SJCRH30 (cell line): ENCODE data around the gene WDPCP. TPM values are rescaled to one million over a fixed set of nuclear protein-coding genes. Genes with fewer than 3 reads are reported as not detected.
"Not testable (repeated sequence)": the region's sequence is repeated elsewhere in the genome, so short reads cannot be mapped to it uniquely, and the experiment has no call there.

Experiments used
- DNase-seq, 2 experiments: peaks; one replicate each; pipeline ENCODE4 v3.0.0-alpha.2; 2015 to 2020
- H3K27ac ChIP-seq: fragments of 250-450 bp; sonication (Bioruptor Pico); 2 replicates; pipeline ENCODE4 v1.5.1; 2020; ENCODE audit warnings: mild to moderate bottlenecking, moderate library complexity
- H3K27me3 ChIP-seq: fragments of 250-450 bp; sonication (Bioruptor Pico); 2 replicates; pipeline ENCODE4 v1.5.1; 2020; ENCODE audit warnings: mild to moderate bottlenecking, moderate library complexity
- H3K36me3 ChIP-seq: fragments of 250-450 bp; sonication (Bioruptor Pico); 2 replicates; pipeline ENCODE4 v1.5.1; 2020; ENCODE audit warnings: mild to moderate bottlenecking, moderate library complexity
- H3K4me1 ChIP-seq: fragments of 250-450 bp; sonication (Bioruptor Pico); 2 replicates; pipeline ENCODE4 v1.5.1; 2020; ENCODE audit warnings: mild to moderate bottlenecking, moderate library complexity
- H3K4me3 ChIP-seq: fragments of 250-450 bp; sonication (Bioruptor Pico); 2 replicates; pipeline ENCODE4 v1.5.1; 2020; ENCODE audit warnings: mild to moderate bottlenecking, moderate library complexity
- H3K9me3 ChIP-seq: fragments of 250-450 bp; sonication (Bioruptor Pico); replicated peaks from 2 replicates; pipeline ENCODE4 v1.5.1; 2020; ENCODE audit warnings: mild to moderate bottlenecking, moderate library complexity
- total RNA-seq: library from RNA; depleted of rRNA; stranded (reverse); fragments of >200 nt; shearing (Covaris generic); gene quantifications from 2 replicates; pipeline ENCODE4 v1.2.3, GENCODE V29; 2014

WDPCP gene
- total RNA-seq, 1 experiment from 2014 or later = 14.7 TPM

- Histone ChIP-seq H3K4me1 (no peaks in the 10 kb centered on the region), H3K27me3 (no peaks in the 10 kb centered on the region), H3K9me3 (no peaks in the 10 kb centered on the region; the same call in 1 of the 2 replicates)
These were observed 219.1 kb downstream of the WDPCP start for GRCh38 chr2:63369146-63369545.

GRCh38 chr2:63364866-63365265, 223.4 kb downstream of the WDPCP start:
- H3K27ac ChIP-seq = no peak overlapping the region

More at GRCh38 chr2:63369146-63369545, 219.1 kb downstream of the WDPCP start:
- Histone ChIP-seq H3K4me3 (no peak overlapping the region), H3K36me3 (0 out of 2 replicates have a peak, but pooled peaks cover 3% of the 10 kb centered on the region), H3K27ac (no peak overlapping the region)
- DNase-seq = no peak

GRCh38 chr2:63357722-63358121, 230.6 kb downstream of the WDPCP start:
- not testable (repeated sequence) for H3K9me3 ChIP-seq, H3K27ac ChIP-seq

More at GRCh38 chr2:63364866-63365265, 223.4 kb downstream of the WDPCP start:
- Histone ChIP-seq H3K36me3 (no peaks in the 10 kb centered on the region), H3K4me1 (no peaks in the 10 kb centered on the region), H3K4me3 (no peak overlapping the region), H3K9me3 (no peaks in the 10 kb centered on the region), H3K27me3 (no peaks in the 10 kb centered on the region)
- DNase-seq = peak in 1 of 2 experiments; percentile 16

GRCh38 chr2:63347361-63347760, 240.9 kb downstream of the WDPCP start:
- H3K4me3 ChIP-seq = no peak overlapping the region
- H3K36me3 ChIP-seq = no peaks in the 10 kb centered on the region
- no peaks in the 10 kb centered on the region for H3K27me3 ChIP-seq
- DNase-seq = no peak
- H3K27ac ChIP-seq = no peak overlapping the region
- no peaks in the 10 kb centered on the region for H3K4me1 ChIP-seq
- no peaks in the 10 kb centered on the region; the same call in 1 of the 2 replicates for H3K9me3 ChIP-seq

More at GRCh38 chr2:63357722-63358121, 230.6 kb downstream of the WDPCP start:
- H3K36me3 ChIP-seq, DNase-seq, H3K4me3 ChIP-seq, H3K27me3 ChIP-seq, H3K4me1 ChIP-seq: not testable (repeated sequence)

GRCh38 chr2:63346411-63346810, 241.9 kb downstream of the WDPCP start:
- DNase-seq = no peak
- Histone ChIP-seq H3K9me3 (no peaks in the 10 kb centered on the region; the same call in 1 of the 2 replicates), H3K4me3 (no peak overlapping the region), H3K27ac (no peak overlapping the region), H3K4me1 (no peaks in the 10 kb centered on the region), H3K27me3 (no peaks in the 10 kb centered on the region), H3K36me3 (no peaks in the 10 kb centered on the region)

- no peaks in the 10 kb centered on the region for H3K36me3 ChIP-seq
- no peak for DNase-seq
- H3K27ac ChIP-seq = no peak overlapping the region
- no peak overlapping the region for H3K4me3 ChIP-seq
- H3K27me3 ChIP-seq = no peaks in the 10 kb centered on the region
- no peaks in the 10 kb centered on the region for H3K9me3 ChIP-seq
- H3K4me1 ChIP-seq = no peaks in the 10 kb centered on the region
These were observed 243.0 kb downstream of the WDPCP start for GRCh38 chr2:63345285-63345633.

- Histone ChIP-seq H3K27ac (no peak overlapping the region), H3K9me3 (no peaks in the 10 kb centered on the region), H3K4me3 (no peak overlapping the region), H3K36me3 (no peaks in the 10 kb centered on the region), H3K27me3 (no peaks in the 10 kb centered on the region), H3K4me1 (no peaks in the 10 kb centered on the region)
- no peak for DNase-seq
These were observed 243.5 kb downstream of the WDPCP start for GRCh38 chr2:63344575-63345284.

GRCh38 chr2:63343397-63344109, 244.7 kb downstream of the WDPCP start:
- no peaks in the 10 kb centered on the region for H3K4me1 ChIP-seq
- no peaks in the 10 kb centered on the region for H3K36me3 ChIP-seq
- no peaks in the 10 kb centered on the region for H3K9me3 ChIP-seq
- no peak for DNase-seq
- no peak overlapping the region for H3K4me3 ChIP-seq
- H3K27ac ChIP-seq = no peak overlapping the region
- no peaks in the 10 kb centered on the region for H3K27me3 ChIP-seq

- Histone ChIP-seq H3K36me3 (no peaks in the 10 kb centered on the region), H3K27ac (no peak overlapping the region), H3K9me3 (no peaks in the 10 kb centered on the region), H3K4me1 (no peaks in the 10 kb centered on the region), H3K4me3 (no peak overlapping the region), H3K27me3 (no peaks in the 10 kb centered on the region)
- DNase-seq = no peak
These were observed 247.8 kb downstream of the WDPCP start for GRCh38 chr2:63340443-63340842.

- Histone ChIP-seq H3K27ac (no peak overlapping the region), H3K27me3 (no peaks in the 10 kb centered on the region), H3K4me1 (no peaks in the 10 kb centered on the region), H3K36me3 (no peaks in the 10 kb centered on the region), H3K4me3 (no peak overlapping the region), H3K9me3 (no peaks in the 10 kb centered on the region)
- DNase-seq = no peak
These were observed 253.4 kb downstream of the WDPCP start for GRCh38 chr2:63334910-63335309.

- Histone ChIP-seq H3K9me3 (no peaks in the 10 kb centered on the region), H3K27ac (no peak overlapping the region), H3K4me3 (no peak overlapping the region), H3K27me3 (no peaks in the 10 kb centered on the region), H3K36me3 (no peaks in the 10 kb centered on the region; the same call in 1 of the 2 replicates), H3K4me1 (no peaks in the 10 kb centered on the region)
- DNase-seq = no peak
These were observed 261.8 kb downstream of the WDPCP start for GRCh38 chr2:63326473-63326872.

- not testable (repeated sequence) for DNase-seq, H3K9me3 ChIP-seq, H3K4me1 ChIP-seq, H3K27ac ChIP-seq, H3K27me3 ChIP-seq, H3K36me3 ChIP-seq, H3K4me3 ChIP-seq
These were observed 264.6 kb downstream of the WDPCP start for GRCh38 chr2:63323662-63324061.

- H3K27ac ChIP-seq, H3K36me3 ChIP-seq, H3K4me3 ChIP-seq, H3K9me3 ChIP-seq, H3K27me3 ChIP-seq, DNase-seq, H3K4me1 ChIP-seq: not testable (repeated sequence)
These were observed 266.3 kb downstream of the WDPCP start for GRCh38 chr2:63321973-63322372.

- H3K9me3 ChIP-seq = 0 out of 2 replicates have a peak, but pooled peaks cover 5% of the 10 kb centered on the region
These were observed 267.6 kb downstream of the WDPCP start for GRCh38 chr2:63320669-63321068.

GRCh38 chr2:63310614-63311013, 277.7 kb downstream of the WDPCP start:
- Histone ChIP-seq H3K4me1 (no peaks in the 10 kb centered on the region), H3K36me3 (0 out of 2 replicates have a peak, but pooled peaks cover 3% of the 10 kb centered on the region), H3K27ac (no peak overlapping the region), H3K9me3 (0 out of 2 replicates have a peak, but pooled peaks cover 13% of the 10 kb centered on the region), H3K27me3 (no peaks in the 10 kb centered on the region), H3K4me3 (no peak overlapping the region)
- no peak for DNase-seq

More at GRCh38 chr2:63320669-63321068, 267.6 kb downstream of the WDPCP start:
- H3K36me3 ChIP-seq = no peaks in the 10 kb centered on the region; the same call in 1 of the 2 replicates
- no peak overlapping the region for H3K4me3 ChIP-seq
- H3K27me3 ChIP-seq = no peaks in the 10 kb centered on the region
- DNase-seq = no peak
- H3K4me1 ChIP-seq = no peaks in the 10 kb centered on the region
- H3K27ac ChIP-seq = no peak overlapping the region
